HG02885 (cell line): Measurements from ENCODE around the gene KCNK4.

Experiments
- ATAC-seq: cut with Tn5 transposase; IDR thresholded peaks from one replicate; pipeline ENCODE4 v1.9.1; 2021; ENCODE audit warnings: mild to moderate bottlenecking; ENCODE audit not compliant: unreplicated experiment, poor library complexity

Gene KCNK4

DNA sequence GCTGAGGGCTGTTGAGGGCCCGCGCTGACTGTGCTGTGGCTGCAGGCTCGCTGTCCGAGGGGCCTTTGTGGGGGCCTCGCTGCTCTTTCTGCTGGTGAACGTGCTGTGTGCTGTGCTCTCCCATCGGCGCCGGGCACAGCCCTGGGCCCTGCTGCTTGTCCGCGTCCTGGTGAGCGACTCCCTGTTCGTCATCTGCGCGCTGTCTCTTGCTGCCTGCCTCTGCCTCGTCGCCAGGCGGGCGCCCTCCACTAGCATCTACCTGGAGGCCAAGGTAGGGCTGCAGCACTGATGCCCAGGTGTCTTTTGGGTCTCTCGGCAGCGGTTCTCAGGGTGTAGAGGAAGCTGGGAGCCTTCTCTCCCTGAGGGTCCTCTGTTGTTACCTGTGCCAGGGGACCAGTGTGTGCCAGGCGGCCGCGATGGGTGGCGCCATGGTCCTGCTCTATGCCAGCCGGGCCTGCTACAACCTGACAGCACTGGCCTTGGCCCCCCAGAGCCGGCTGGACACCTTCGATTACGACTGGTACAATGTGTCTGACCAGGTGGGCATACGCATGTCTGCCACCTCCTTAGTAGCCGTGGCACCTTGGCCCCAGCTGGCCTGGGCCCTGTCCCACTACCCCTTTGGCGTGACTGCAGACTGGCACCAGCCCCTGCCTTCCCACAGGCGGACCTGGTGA is 3.3 kb upstream of the KCNK4 start:
- ATAC-seq: no peak

DNA sequence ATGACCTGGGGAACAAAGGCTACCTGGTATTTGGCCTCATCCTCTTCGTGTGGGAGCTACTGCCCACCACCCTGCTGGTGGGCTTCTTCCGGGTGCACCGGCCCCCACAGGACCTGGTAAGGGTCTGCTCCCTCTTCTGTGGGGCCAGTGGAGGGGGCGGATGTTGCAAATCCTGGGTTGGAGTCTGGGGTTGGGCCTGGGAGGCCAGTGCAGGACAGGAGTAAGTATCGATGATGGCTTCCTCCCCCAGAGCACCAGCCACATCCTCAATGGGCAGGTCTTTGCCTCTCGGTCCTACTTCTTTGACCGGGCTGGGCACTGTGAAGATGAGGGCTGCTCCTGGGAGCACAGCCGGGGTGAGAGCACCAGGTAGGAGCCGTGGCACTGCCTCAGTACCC is 2.8 kb upstream of the KCNK4 start:
- ATAC-seq: no peak

DNA sequence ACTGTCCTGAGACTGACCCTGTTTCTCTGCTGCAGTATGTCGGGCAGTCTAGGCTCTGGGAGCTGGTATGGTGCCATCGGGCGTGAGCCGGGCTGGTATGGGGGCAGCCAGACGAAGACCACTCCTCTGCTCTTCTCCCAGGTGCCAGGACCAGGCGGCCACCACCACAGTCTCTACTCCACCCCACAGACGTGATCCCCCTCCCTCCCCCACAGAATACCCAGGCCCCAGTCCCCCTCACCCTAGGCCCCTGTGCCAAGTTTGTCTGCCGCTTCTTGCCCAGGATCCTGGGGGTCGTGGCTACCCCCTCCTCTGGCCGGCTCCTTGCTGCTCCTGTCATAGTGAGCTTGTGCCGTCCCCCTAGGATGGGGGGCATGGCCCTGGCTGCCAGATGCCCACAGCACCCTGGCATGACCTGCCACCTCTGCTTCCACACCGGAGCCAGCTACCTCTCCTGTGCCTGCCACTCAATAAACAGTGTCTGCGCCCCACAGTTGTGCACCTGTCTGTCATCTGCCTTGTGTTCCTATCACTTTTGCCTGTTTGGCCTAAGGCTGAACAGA is 2.0 kb upstream of the KCNK4 start:
- ATAC-seq: no peak

DNA sequence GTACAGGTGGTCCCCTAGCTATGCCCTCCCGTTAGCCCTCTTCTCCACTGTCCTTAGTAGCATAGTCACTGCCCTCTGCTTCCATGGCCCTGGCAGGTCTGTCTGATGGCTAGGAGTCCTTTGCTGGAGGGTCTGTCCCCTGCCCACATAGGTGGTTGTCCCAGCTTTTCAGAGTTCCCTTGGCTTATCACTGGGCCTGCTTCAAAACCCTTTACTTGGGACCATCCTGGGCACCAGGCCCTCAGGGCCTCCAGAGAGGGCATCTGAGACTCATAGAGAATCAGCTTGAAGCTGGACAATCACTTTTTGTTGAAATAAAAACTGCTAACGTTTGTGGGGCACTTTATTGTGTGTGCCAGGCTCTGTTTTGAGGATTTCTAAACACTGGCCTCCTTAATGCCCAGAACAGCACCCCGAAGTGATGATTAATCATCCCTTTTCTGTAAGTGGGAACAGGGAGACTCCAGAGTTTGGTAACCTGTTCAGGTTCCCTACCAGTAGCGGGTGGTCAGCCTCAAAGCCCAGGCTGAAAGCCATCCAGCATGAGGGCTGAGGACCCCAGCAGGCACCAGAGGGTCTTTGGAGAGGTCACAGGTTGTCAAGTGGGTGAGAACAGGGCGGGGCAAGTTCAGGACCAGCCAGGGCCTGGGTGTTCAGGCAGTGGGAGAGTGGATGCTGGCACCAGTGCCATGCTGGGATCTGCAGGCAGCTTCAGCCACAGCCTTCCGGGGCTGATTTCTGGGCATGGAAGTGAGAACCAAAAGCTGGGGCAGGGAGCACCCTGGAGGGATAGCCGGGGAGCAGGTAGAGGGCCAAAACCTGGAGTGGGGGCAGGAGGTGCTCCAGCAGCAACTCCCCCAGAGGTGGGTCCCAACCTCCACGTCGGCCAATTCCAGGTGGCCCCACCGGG is 495 bp upstream of the KCNK4 start:
- no peak for ATAC-seq

DNA sequence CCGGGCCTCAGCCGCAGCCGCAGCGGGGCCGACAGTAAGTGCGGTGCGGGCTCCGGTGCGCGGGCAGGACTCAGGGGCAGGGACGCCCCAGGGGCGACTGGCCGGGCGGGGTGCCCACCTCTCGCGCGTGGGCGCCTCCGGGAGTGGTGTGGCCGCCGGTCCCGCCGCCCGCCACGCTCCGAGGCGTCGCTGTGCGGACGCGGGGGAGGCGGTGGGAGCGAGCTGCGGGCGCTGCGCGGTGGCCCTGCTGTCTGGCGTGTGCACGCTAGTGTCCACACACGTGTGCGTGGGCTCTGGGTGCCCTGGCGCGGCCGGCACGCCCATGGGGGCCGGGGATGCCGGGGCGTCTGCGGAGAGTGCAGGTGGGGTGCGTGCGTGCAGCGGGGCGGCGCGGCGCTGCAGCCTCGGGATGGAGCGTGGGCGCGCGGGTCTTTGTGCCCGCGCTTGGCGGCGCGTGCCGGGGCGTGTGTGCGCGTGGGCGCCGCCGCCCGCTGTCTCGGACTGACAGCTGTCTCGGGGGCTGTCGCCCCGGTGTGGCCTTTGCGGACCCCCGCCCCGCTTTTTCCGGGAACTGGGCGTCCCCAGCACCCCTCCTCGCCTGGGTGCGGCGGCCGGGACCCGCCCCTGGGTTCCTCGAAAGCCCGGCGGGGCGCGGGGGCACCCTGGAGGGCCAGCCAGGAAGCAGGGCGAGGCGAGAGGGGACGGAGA is 804 bp downstream of the KCNK4 start:
- ATAC-seq: no peak

DNA sequence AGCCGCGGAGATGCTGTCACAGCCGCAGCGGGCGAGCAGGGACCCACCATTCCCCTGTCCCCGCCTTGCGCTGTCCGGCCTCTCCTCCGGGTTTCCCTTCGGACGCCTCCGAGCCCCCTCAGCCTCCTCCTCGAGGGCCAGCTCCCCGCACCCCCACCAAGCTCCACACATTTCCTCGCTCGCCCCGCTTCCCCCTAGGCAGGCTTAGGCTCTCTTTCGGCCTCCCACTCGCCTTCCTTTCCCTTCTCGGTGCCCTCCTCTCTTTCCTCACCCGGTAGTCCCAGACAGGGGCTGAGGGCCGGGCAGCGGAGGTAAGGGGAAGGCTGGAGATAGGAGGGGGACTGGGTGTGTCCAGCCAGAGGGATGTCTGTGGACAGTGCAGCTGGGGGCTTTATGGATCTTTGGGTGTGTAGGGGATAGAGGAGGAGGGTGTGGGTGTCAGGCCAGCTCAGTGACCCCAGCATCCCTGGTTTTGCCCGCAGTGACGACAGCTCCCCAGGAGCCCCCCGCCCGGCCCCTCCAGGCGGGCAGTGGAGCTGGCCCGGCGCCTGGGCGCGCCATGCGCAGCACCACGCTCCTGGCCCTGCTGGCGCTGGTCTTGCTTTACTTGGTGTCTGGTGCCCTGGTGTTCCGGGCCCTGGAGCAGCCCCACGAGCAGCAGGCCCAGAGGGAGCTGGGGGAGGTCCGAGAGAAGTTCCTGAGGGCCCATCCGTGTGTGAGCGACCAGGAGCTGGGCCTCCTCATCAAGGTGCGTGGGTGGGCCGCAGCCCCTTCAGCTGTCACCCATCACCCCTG is 1.6 kb downstream of the KCNK4 start:
- no peak for ATAC-seq

DNA sequence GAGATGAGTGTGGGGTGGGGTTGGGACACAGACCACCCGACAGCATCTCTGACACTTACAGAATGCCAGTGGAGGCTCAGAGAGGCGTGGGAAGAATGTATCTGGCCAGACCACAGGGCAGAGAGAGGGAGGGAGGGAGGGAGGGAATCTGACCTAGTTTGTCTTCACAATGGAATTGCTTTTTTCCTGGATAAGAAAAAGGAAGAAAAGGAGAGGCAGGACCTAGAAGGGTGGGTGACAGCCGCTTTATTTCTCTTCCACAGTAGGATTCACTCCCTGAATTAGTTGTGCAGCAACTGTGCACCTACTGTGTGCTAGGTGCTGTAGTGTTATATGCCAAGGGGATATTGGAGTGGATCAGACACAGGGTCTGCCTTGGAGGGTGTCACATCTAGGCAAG is 3.7 kb downstream of the KCNK4 start:
- ATAC-seq: no peak

DNA sequence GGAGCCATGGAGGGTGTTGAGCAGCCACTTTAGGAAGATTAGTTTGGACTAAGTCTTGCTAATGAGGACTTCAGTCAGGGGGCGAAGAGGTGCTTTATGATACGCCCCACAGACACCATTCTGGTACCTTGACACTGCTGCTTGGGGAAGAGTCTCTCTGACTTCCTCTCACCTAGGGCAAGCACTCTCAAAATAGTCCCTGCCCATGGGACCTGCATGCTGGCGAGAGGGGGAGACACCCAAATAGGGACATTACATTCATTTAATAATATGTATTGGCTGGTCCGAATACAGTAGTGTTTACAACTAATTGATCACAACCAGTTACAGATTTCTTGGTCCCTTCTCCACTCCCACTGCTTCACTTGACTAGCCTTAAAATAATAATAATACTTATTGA is 4.7 kb downstream of the KCNK4 start:
- no peak for ATAC-seq

DNA sequence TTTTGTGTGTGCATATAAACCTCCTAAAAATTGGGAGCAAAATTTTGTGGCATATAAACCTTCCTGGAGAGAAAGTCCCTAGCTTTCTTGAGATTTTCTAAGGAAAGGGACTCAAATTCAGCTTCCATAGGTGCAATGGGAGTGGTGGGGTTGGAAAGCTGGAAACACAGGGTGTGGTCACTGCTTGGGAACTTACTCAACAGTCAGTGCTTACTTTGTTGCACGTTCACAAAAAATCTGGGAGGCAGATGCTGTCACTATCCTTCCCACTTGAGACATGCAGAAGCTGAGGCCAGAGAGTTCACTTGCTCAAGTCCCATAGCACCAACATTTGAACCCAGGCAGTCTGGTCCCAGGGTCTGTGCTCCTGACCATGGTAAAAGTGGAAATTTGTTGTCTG is 5.1 kb downstream of the KCNK4 start:
- ATAC-seq: no peak

DNA sequence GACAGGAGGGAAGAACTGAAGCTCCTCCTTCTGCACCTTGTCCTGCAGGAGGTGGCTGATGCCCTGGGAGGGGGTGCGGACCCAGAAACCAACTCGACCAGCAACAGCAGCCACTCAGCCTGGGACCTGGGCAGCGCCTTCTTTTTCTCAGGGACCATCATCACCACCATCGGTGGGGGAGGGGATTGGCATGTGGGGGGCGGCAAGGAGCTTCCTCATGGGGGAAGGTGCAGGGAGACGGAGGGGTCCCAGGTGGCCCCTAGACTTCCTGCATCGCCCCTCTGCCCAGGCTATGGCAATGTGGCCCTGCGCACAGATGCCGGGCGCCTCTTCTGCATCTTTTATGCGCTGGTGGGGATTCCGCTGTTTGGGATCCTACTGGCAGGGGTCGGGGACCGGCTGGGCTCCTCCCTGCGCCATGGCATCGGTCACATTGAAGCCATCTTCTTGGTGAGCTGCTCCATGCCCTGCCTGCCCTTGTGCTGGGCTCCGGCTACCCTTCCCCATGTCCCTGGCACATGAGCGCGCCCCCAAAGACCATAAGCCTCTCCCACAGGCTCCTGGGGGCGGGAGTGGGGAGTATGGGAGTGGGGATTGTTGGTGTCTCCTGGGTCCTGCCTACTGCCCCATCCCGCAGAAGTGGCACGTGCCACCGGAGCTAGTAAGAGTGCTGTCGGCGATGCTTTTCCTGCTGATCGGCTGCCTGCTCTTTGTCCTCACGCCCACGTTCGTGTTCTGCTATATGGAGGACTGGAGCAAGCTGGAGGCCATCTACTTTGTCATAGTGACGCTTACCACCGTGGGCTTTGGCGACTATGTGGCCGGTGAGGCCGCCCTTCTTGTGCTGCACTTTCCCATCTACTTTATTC is 6.0 kb downstream of the KCNK4 start:
- no peak for ATAC-seq

DNA sequence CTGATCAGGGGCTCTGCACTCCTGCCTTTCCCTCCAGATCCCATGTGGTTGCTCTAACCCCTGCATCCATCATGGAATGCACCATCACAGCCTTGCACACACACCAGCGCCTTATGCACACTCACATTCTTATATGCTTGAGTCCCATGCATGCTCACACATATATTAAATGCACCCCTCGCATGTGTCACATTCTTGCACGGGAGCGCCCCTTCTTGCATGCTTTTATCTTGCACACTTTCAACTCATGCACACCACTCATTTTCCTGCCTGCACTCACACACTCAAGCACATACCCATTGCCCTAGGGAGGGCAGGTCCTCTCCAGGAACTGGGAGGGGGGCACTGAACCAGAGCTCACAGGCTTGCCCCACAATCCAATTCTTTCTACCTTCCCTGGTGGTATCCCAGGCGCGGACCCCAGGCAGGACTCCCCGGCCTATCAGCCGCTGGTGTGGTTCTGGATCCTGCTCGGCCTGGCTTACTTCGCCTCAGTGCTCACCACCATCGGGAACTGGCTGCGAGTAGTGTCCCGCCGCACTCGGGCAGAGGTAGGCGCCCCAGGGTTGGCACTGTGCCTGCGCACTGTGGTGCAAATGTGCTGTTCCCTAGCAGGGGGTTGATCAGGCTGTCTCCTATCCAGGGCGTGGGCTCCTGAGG is 6.7 kb downstream of the KCNK4 start:
- no peak for ATAC-seq

DNA sequence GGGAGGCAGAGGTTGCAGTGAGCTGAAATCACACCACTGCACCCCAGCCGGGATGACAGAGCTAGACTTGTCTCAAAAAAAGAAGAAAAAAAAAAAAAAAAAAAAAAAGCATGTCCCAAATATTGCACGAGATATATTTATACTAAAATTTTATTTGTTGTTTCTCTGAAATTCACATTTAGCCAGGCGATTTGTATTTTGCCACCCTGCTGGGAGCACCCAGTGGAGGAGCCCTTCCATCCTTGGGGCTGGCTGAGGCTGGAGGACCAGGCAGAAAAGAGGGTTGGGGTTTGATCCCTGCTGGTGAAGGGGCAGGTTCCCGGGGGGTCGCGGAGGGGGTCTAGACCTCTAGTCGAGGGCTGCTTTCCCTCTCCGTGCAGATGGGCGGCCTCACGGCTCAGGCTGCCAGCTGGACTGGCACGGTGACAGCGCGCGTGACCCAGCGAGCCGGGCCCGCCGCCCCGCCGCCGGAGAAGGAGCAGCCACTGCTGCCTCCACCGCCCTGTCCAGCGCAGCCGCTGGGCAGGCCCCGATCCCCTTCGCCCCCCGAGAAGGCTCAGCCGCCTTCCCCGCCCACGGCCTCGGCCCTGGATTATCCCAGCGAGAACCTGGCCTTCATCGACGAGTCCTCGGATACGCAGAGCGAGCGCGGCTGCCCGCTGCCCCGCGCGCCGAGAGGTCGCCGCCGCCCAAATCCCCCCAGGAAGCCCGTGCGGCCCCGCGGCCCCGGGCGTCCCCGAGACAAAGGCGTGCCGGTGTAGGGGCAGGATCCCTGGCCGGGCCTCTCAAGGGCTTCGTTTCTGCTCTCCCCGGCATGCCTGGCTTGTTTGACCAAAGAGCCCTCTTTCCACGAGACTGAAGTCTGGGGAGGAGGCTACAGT is 8.1 kb downstream of the KCNK4 start:
- ATAC-seq: no peak

DNA sequence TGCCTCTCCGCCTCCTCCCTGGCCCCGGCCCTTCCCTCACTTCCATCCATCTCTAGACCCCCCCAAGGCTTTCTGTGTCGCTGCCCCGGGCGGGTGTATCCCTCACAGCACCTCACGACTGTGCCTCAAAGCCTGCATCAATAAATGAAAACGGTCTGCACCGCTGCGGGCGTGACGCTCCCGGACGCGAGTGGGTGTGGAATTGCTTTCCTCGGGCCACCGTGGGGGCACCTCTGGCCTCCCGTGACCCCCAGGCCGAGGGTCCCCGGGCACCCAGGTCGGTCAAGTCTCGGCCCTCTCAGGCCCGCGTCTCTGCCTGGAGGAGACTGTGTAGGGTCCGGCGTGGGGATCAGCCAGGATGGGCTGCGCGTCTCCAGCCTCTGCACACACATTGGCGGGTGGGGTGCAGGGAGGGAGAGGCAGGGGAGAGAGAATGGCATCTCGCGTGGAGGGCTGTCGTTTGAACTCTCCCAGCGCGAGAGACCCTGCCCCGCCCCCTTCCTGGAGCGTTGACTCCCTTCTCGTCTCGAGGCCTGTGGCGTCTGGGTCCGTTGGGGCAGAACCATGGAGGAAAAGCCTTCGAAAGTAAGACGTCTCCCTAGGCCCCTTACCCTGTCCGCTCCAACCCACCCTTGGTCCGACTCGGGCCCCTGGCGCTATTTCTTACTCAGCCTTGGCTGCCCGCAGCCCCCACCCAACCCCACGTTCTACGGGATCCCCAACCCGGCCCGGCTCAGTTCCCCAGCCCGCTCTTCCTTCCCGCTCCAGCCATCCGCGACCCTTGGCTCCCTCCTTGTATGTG is 8.9 kb downstream of the KCNK4 start, which contains the start of gene CATSPERZ:
CATSPERZ (plus strand) TSS at position 512 of the 802 bp plus-strand sequence; CDS start at position 565, 53 bp downstream.
- no peak for ATAC-seq

DNA sequence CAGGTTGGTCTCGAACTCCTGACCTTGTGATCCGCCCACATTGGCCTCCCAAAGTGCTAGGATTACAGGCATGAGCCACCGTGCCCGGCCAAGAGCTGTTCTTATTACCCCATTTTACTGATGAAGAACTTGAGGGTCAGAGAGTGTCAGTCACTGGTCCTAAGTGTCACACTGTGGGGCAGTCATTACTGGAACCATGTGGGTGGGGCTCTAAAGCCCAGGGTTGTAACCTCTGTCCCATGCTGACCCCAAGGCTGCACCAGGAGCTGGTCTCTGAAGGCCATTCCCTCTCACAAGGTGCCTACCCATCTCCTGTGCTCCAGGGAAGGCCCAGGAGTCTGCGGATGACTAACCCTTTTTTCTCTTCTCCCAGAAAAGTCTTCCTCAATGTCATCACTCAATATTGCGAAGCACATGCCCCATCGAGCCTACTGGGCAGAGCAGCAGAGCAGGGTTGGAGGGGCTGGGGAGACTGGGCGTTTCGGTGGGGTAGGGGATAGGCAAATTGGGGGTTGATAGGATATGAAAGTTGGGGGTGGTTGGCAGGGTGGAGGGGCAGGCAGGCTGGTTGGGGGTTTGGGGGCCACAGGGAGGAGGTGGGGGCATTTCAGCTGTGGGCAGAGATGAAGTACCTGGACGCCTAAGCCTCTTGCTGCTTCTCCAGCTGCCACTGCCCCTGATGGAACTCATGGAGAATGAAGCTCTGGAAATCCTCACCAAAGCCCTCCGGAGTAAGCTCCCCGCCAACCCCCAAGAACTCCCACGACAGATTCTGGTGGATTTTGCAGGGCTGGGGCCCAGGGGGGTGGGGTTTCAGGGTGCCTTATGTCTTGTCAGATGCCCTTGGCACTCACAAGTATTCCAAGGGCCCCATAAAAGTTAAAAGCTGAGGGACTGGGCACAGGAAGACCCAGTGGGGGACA is 12.3 kb downstream of the KCNK4 start:
- no peak for ATAC-seq

DNA sequence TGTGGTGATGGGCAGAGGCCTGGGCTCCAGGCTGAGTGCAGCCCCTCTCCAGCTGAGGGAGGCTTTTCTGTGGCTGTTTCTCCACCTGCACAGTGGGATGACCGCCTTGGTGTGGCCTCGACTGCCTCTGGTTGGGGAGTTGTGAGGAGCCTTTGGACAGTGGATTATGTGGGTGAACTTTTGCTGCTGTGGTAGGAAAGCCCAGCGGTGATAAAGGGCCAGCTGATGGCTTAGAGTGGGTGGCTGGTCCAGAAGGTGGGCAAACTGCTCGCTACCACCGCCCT is 12.9 kb downstream of the KCNK4 start:
- ATAC-seq: no peak
